ENCODE measurements around the gene TAF1C. TPM values are rescaled to one million over a fixed set of nuclear protein-coding genes. Genes with fewer than 3 reads are reported as not detected.

TAF1C gene
- total and polyA plus RNA-seq, 10 of the 15 experiments (the other 5 are each of a cell fraction or from before 2014, with no cell fraction given): 0.98 to 40.1 (median 15.4) TPM

DNA sequence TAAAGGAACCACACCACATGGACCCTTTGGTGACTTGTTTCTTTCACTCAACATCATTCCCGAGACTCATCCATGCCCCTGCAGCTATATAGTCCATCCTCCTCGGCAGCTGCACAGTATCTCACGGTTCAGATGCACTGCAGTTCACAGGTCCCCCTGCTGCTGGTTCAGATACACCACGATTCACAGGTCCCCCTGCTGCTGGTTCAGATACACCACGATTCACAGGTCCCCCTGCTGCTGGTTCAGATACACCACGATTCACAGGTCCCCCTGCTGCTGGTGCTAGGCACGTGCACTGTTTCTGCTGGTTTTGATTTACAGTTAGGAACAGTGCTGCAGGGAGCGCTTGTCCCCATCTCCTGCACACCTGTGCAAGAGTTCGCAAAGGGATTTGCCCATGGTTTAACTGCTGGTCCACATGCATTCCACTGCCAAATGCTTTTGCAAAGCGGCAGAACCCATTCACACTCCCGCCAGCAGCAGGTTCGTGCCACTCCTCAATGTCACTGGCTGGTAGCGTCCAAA lies 45.6 kb downstream of the TAF1C start:
- RAD21 ChIA-PET (ENCODE audit: unreplicated experiment): interaction anchor here (0.9 to 1.5 kb wide), 2 partner anchors 46 to 53 kb away, joined by 3 read pairs; partner anchors contain the start of gene TAF1C
- H2AFZ ChIP-seq (ENCODE audit: control insufficient read depth, low read depth, low read length): no peak overlapping the region
- ATAC-seq (peak; percentile 29), DNase-seq (ENCODE audit: low read depth, low spot score) (no peak), FAIRE-seq (no peak)
- peaks cover 1% of the 10 kb centered on the region for H3K79me2 ChIP-seq (ENCODE audit: control insufficient read depth, insufficient read depth, low read length)
- H3K4me1 ChIP-seq (ENCODE audit: control insufficient read depth, insufficient read depth, low read length): peaks cover 11% of the 10 kb centered on the region
- intact Hi-C loops (cut with micrococcal nuclease; ENCODE audit: unreplicated experiment): no loop called here
- H3K36me3 ChIP-seq (ENCODE audit: control insufficient read depth in 2 of 2, insufficient read depth in 2 of 2, low read length in 1 of 2): no peaks in the 10 kb centered on the region
- TF ChIP-seq BHLHE40 (IDR thresholded peaks at IDR 0.05; ENCODE audit: borderline replicate concordance in 1 of 2, low read depth in 2 of 2, low read length in 1 of 2) (peak; percentile 39 to 76; a peak in 2 of 4 replicates), RELA (IDR thresholded peaks at IDR 0.05; ENCODE audit: borderline replicate concordance, partially characterized antibody) (no peak), SMC3 (IDR thresholded peaks at IDR 0.05; ENCODE audit: borderline replicate concordance, low read length) (peak; percentile 9; the same call in 1 of the 2 replicates)
- TF ChIP-seq, protein P1, sequence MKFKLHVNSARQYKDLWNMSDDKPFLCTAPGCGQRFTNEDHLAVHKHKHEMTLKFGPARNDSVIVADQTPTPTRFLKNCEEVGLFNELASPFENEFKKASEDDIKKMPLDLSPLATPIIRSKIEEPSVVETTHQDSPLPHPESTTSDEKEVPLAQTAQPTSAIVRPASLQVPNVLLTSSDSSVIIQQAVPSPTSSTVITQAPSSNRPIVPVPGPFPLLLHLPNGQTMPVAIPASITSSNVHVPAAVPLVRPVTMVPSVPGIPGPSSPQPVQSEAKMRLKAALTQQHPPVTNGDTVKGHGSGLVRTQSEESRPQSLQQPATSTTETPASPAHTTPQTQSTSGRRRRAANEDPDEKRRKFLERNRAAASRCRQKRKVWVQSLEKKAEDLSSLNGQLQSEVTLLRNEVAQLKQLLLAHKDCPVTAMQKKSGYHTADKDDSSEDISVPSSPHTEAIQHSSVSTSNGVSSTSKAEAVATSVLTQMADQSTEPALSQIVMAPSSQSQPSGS (IDR thresholded peaks at IDR 0.05; ENCODE audit: low read length): no peak
- TF ChIP-seq, protein P2, sequence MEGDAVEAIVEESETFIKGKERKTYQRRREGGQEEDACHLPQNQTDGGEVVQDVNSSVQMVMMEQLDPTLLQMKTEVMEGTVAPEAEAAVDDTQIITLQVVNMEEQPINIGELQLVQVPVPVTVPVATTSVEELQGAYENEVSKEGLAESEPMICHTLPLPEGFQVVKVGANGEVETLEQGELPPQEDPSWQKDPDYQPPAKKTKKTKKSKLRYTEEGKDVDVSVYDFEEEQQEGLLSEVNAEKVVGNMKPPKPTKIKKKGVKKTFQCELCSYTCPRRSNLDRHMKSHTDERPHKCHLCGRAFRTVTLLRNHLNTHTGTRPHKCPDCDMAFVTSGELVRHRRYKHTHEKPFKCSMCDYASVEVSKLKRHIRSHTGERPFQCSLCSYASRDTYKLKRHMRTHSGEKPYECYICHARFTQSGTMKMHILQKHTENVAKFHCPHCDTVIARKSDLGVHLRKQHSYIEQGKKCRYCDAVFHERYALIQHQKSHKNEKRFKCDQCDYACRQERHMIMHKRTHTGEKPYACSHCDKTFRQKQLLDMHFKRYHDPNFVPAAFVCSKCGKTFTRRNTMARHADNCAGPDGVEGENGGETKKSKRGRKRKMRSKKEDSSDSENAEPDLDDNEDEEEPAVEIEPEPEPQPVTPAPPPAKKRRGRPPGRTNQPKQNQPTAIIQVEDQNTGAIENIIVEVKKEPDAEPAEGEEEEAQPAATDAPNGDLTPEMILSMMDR (IDR thresholded peaks at IDR 0.05 in 2 of 3, conservative IDR thresholded peaks at IDR 0.05 in 1 of 3; ENCODE audit: control insufficient read depth in 2 of 3, extremely low read depth in 1 of 3, insufficient read depth in 1 of 3, low read depth in 3 of 3, low read length in 3 of 3): peak in 2 of 3 experiments; percentile 31 to 42; a peak in 2 of 6 replicates
- H3K27me3 ChIP-seq (replicated peaks in 1 of 2; ENCODE audit: control insufficient read depth in 2 of 2, insufficient read depth in 2 of 2, low read length in 1 of 2): no peaks in the 10 kb centered on the region
- in situ Hi-C loops (cut with MboI): loop anchor here (5.0 kb wide), 1 partner anchor 54 kb away; no protein-coding TSS in a partner anchor
- TSS peak; percentile 43 for BruUV-seq (replicated peaks)
- H3K9ac ChIP-seq (ENCODE audit: control insufficient read depth, insufficient read depth, low read length): no peak overlapping the region
- SMC1A ChIA-PET (ENCODE audit: uncharacterized antibody, unreplicated experiment): interaction anchor here (1.1 to 1.6 kb wide), 3 partner anchors 8 to 46 kb away, joined by 3 read pairs; partner anchors contain the start of gene TAF1C
- H3K27ac ChIP-seq (ENCODE audit: control insufficient read depth, insufficient read depth): no peak overlapping the region
- CTCF ChIA-PET: interaction anchor here (1.5 to 1.7 kb wide), 2 partner anchors 46 to 56 kb away, joined by 5 to 7 read pairs; partner anchors contain the start of gene TAF1C
- H4K20me1 ChIP-seq (ENCODE audit: control insufficient read depth, insufficient read depth): no peaks in the 10 kb centered on the region
- H3K4me2 ChIP-seq (ENCODE audit: control insufficient read depth, insufficient read depth): no peak overlapping the region
- no peaks in the 10 kb centered on the region for H3K9me3 ChIP-seq (replicated peaks; ENCODE audit: control insufficient read depth, insufficient read depth, low read length)
- no peak overlapping the region for H3K4me3 ChIP-seq
- WGBS (ENCODE audit: insufficient coverage, insufficient replicate concordance, low lambda C conversion rate, missing lambda C conversion rate): 50% methylated on average over 13 of the region's 13 CpGs
- POLR2A ChIA-PET: no interaction called here
